Uterus (tissue), 2 donors: Measurements from ENCODE around the gene PI4KA.

ENCODE experiments used
- POLR2A ChIP-seq, 2 donors: fragments of 450-650 bp; IDR thresholded peaks; one replicate each; pipeline ENCODE4 v1.6.1; 2016; ENCODE audit warnings: antibody characterized with exemption in 2 of 2, mild to moderate bottlenecking in 1 of 2, moderate library complexity in 1 of 2
- TF ChIP-seq, protein P1 (sequence below), 4 experiments: fragments of 200-600 bp in 2 of 4; fragments of 450-650 bp in 2 of 4; sonication (generic) in 2 of 4; IDR thresholded peaks; one replicate each; pipeline ENCODE4 v1.5.1; 2016 to 2019; ENCODE audit warnings: antibody characterized with exemption in 4 of 4, mild to moderate bottlenecking in 2 of 4, moderate library complexity in 1 of 4

DNA sequence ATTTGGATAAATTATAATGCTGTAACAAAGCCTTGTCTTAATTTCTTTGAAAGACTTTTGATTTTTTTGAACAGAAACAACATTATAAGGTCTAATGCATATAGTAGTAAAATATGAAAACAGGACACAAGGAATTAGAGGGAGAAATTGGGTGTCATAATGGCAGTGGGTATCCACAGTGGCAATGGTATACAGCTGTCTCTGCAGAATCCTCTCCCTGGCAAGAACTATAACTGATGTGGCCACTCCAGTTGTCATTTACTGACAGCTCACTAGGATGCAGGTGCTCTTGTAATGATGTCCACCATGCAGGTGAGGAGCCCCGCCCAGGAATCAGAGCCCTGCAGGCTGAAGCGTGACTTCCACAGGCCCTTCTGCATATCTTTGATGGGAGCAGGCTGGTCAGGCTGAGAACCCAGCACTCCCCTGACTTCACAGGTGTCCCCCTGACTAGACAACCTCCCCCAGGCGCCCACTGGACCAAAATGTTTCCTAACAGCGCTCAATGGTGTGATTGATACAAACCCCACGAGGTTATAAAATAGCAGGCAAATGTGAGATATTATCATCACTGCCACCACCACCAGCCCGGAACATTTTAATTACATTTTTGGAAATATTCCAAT, 117.5 kb downstream of the PI4KA start:
- TF ChIP-seq, protein P1, sequence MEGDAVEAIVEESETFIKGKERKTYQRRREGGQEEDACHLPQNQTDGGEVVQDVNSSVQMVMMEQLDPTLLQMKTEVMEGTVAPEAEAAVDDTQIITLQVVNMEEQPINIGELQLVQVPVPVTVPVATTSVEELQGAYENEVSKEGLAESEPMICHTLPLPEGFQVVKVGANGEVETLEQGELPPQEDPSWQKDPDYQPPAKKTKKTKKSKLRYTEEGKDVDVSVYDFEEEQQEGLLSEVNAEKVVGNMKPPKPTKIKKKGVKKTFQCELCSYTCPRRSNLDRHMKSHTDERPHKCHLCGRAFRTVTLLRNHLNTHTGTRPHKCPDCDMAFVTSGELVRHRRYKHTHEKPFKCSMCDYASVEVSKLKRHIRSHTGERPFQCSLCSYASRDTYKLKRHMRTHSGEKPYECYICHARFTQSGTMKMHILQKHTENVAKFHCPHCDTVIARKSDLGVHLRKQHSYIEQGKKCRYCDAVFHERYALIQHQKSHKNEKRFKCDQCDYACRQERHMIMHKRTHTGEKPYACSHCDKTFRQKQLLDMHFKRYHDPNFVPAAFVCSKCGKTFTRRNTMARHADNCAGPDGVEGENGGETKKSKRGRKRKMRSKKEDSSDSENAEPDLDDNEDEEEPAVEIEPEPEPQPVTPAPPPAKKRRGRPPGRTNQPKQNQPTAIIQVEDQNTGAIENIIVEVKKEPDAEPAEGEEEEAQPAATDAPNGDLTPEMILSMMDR (IDR thresholded peaks at IDR 0.05): no peak
- TF ChIP-seq POLR2A (IDR thresholded peaks at IDR 0.05): no peak
